Iris pigment epithelial cell (primary cell): ENCODE measurements around the gene RER1.

ENCODE experiments used
- DNase-seq: peaks from one replicate; pipeline ENCODE4 v3.0.0-alpha.2; 2011; ENCODE audit warnings: low read depth

Gene RER1

DNA sequence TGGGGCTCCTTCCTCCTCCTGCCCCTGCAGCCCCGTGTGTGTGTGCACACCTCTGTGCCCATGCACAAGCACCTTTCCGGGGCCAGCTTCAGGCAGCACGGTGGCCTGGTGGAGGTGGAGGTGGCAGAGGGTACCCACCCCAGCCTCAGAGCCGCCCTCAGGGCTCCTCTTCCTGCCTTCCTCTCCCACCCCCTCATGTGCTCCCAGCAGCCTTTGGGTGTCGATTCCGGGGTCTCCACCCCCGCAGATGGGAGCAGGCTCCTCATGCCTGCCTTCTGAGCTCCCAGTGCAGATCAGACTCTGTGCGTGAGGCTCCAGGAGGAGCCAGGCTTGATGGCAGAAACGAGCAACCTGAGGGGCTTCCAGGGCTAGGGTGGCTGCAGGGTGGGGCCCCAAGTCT is 55.2 kb downstream of the RER1 start:
- DNase-seq = no peak

DNA sequence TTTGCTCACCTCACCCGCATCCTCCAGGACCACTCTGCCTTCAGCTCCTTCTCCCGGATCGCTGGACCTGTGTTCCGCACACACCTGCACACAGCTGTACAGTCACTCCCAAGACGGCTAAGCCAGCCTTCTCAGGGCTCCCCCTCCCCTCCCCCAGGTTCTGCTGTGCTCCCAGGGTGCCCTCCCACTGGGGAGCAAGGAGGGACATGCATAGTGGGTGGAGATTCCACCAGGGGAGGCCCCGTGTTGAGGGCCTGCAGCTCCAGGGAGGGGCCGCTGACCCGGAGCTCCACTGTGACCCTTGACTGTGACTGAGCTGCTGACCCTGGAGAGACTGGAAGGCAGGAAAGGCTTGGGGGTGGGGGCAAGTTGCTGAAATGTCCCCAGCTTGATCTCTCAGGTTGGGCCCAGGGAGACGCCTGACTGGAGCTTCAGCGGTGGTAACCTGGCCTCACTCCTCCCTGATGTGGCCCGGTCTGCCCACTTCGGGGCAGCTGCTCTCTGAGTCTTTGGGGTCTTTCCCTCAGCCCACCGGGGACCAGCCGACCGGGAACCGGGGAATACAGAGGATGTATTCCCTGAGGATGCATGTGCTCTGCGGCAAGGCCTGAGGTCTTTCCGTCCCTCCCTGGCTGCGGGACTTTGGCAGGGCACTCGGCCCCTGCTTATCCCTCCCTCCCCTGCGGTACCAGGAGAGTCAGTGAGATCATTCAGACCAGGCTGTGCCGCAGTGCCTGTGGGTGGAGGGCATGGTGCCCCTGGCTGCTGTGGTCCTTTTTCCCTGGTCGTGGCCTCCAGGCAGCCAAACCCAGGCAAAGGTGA is 55.8 kb downstream of the RER1 start:
- DNase-seq = no peak

DNA sequence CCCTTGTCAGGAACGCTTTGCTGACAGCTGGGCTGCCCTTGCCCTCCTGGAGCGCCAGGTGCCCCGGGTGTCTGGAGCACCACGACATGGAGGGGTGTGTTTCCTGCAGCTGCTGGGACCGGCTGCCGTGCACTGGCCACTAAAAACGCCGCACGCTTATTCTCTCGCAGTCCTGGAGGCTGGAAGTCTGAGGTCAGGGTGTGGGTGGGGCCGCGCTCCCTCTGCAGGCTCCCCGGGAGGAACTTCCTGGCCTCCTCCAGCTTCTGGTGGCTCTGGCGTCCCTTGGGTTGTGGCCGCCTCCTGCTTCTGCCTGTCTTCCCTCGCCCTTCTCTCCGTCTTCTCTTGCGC is 56.4 kb downstream of the RER1 start:
- DNase-seq = no peak

DNA sequence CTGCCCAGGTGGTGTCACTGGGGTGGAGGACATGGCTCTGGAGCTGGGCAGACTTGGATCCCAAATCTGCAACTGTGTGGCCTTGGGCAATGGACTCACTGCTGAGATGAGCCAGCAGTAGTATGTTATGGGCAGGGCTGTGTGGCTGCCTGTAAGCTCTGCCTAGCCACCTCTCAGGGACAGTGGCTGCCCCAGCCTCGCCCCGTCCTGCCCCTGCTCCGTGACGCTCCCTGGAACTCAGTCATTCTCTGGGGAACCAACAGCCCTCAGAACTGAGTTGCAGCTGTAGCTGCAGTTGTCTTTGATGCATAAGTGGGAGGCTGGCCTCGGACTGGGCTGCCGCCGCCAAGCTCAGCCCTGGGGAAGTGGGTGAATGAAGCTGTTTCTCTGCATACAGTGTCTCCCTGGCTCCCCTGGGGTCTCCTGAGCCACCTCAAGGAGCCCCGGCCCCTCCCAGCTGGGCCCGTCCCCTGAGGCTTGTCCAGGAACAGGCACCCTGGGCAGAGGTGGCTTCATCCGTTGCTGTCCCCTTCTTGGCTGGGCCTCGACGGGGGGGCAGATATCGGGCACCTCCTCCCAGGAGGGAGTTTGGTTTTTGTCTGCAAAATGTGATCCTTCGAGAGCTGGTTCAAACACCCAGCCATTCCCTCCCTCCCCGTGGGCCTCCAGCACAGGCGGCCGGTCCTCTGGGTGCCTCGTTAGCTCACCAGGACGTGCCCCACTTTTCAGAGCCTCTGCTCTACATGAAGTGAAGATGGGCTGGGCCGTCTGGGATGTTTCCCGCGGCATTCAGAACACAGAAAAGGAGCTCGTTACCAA is 58.2 kb downstream of the RER1 start:
- DNase-seq = no peak

DNA sequence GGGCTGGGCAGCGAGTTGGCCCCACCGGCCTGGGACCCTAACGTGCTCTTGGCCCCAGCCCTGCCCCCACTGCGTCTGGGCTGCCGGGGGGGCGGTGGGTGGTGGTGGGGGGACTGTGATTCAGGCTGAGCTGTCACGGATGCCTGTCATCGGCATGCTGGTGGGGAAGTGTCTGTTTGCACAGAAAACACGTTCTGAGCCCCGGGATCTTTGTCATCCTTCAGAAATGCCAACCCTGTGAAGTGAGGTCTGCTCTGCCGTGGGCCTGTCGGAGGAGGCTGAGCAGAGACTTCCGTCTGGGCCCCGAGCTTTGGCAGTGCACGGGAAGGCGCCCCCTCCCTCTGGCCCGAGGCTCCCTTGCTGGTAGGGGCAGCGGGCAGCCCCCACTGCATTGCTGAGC is 60.1 kb downstream of the RER1 start:
- DNase-seq = peak; percentile 80

- DNase-seq = no peak
Measured at GRCh38 chr1:2452201-2452931, 60.7 kb downstream of the RER1 start.

- DNase-seq = no peak
Measured at GRCh38 chr1:2452932-2453315, 61.3 kb downstream of the RER1 start.

GRCh38 chr1:2454227-2454626 is 62.6 kb downstream of the RER1 start:
- DNase-seq = no peak
